Activated CD8-positive, alpha-beta T cell treated with anti-CD3 and anti-CD28 coated beads for 36 hours (primary cell): Measurements from ENCODE around the gene CACNA2D3. TPM values are rescaled to one million over a fixed set of nuclear protein-coding genes. Genes with fewer than 3 reads are reported as not detected.

ENCODE experiments used
- ATAC-seq: fragments of 200-7000 bp; cut with Tn5 transposase; one replicate; pipeline ENCODE4 v1.10.0; 2021; ENCODE audit warnings: mild to moderate bottlenecking, moderate library complexity
- CTCF ChIA-PET: fragments of 350-600 bp; sonication (Branson Sonifier 250); formaldehyde crosslinking; loops from one replicate; lab custom pipeline; 2021; ENCODE audit warnings: antibody characterized with exemption; lab: Charles Lee
- POLR2A ChIA-PET: fragments of 350-600 bp; sonication (Branson Sonifier 250); formaldehyde crosslinking; loops from one replicate; lab custom pipeline; 2021; ENCODE audit warnings: antibody characterized with exemption; lab: Charles Lee
- DNase-seq: peaks from one replicate; pipeline ENCODE4 v3.0.0-alpha.2; 2020
- H3K27ac Mint-ChIP-seq: one replicate; pipeline ENCODE4 v1.8.0; 2021; ENCODE audit warnings: mild to moderate bottlenecking, mixed read lengths
- H3K27me3 Mint-ChIP-seq: one replicate; pipeline ENCODE4 v1.8.0; 2021; ENCODE audit warnings: mixed read lengths
- H3K36me3 Mint-ChIP-seq: one replicate; pipeline ENCODE4 v1.8.0; 2021; ENCODE audit warnings: low read depth, mixed read lengths
- H3K4me1 Mint-ChIP-seq: one replicate; pipeline ENCODE4 v1.8.0; 2021; ENCODE audit warnings: low read depth, mixed read lengths
- H3K4me3 Mint-ChIP-seq: one replicate; pipeline ENCODE4 v1.8.0; 2021; ENCODE audit warnings: mild to moderate bottlenecking, moderate library complexity, mixed read lengths
- H3K9me3 Mint-ChIP-seq: one replicate; pipeline ENCODE4 v1.8.0; 2021; ENCODE audit warnings: mixed read lengths
- intact Hi-C: fragments of 100-400 bp; cut with micrococcal nuclease; formaldehyde crosslinking; loops from one replicate; pipeline ENCODE4 v1.10.0; 2022
- total RNA-seq, 2 experiments: library from RNA; stranded (reverse); gene quantifications; one replicate each; pipeline ENCODE4 v1.2.3, GENCODE V29; 2021
- TF ChIP-seq, protein P1 (sequence below): fragments of 200-600 bp; IDR thresholded peaks from one replicate; pipeline ENCODE4 v1.8.0; 2022; ENCODE audit warnings: antibody characterized with exemption, mild to moderate bottlenecking

The CACNA2D3 gene
- total RNA-seq, 2 experiments from 2014 or later = not detected

DNA sequence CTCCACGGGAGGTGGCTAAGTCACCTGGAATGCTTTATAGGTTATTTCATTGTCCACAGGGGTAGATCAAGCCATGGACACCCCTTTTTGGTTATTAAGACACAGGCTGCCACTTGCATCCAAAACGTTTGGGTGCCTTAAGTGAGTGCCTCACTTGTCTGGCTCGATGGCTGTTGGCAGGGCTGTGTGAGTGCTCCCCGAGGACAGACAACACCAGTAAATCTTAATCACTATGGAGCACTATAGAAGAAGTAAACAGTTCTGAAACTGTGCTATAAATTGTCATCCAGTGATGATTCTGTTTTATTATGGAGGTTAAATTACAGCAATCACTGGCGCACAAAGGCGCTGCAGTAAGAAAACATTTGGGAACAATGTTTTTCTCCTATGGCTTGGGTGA is 215.5 kb downstream of the CACNA2D3 start:
- no peaks in the 10 kb centered on the region for H3K4me1 Mint-ChIP-seq
- ChIA-PET POLR2A (no interaction called here), CTCF (no interaction called here)
- H3K4me3 Mint-ChIP-seq = no peak overlapping the region
- ATAC-seq (no peak), DNase-seq (no peak)
- no peak overlapping the region for H3K27ac Mint-ChIP-seq
- no peaks in the 10 kb centered on the region for H3K36me3 Mint-ChIP-seq
- TF ChIP-seq, protein P1, sequence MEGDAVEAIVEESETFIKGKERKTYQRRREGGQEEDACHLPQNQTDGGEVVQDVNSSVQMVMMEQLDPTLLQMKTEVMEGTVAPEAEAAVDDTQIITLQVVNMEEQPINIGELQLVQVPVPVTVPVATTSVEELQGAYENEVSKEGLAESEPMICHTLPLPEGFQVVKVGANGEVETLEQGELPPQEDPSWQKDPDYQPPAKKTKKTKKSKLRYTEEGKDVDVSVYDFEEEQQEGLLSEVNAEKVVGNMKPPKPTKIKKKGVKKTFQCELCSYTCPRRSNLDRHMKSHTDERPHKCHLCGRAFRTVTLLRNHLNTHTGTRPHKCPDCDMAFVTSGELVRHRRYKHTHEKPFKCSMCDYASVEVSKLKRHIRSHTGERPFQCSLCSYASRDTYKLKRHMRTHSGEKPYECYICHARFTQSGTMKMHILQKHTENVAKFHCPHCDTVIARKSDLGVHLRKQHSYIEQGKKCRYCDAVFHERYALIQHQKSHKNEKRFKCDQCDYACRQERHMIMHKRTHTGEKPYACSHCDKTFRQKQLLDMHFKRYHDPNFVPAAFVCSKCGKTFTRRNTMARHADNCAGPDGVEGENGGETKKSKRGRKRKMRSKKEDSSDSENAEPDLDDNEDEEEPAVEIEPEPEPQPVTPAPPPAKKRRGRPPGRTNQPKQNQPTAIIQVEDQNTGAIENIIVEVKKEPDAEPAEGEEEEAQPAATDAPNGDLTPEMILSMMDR = no peak
- peaks cover 6% of the 10 kb centered on the region for H3K27me3 Mint-ChIP-seq
- H3K9me3 Mint-ChIP-seq = no peaks in the 10 kb centered on the region
- intact Hi-C loops = no loop called here

DNA sequence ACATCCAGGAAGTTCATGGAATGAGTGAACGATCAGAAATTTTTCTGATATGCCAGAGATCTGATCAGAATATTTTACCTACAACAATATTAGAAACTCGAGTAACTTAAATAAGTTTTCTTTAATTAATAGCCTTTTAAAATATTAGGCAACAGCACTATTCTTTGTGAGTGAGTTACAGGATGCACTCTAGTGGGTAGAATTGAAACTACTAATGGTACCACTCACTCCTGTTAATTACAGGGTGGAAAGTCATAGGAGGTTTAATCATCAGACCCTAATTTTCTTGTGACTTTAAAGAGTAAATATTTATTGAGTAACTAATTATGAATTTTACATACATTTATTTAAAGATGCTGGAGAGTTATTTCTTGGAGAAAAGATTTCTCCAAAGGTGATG is 217.3 kb downstream of the CACNA2D3 start:
- Mint-ChIP-seq H3K27ac (no peak overlapping the region), H3K27me3 (peaks cover 8% of the 10 kb centered on the region), H3K4me3 (no peak overlapping the region), H3K4me1 (no peaks in the 10 kb centered on the region), H3K36me3 (no peaks in the 10 kb centered on the region), H3K9me3 (no peaks in the 10 kb centered on the region)
- ATAC-seq (no peak), DNase-seq (no peak)
- ChIA-PET POLR2A (no interaction called here), CTCF (no interaction called here)
- TF ChIP-seq, protein P1 = no peak
- intact Hi-C loops = no loop called here

DNA sequence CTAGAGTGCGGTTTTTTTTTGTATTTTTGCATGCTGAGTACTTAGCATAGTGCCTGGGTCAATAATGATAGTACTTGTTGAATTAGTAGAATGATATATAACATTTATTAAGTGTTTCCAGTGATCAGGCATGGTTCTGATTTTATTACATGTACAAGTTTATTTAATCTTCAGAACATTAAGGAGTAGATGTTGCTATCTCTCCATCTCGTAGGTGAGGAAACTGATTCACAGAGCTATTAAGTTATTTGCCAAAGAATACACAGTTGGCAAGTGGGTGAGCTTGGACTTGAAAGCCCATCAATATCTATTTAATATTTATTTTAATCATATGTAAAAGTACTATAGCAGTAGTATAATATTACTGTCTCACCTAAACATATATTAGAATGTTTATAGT is 219.5 kb downstream of the CACNA2D3 start:
- POLR2A ChIA-PET = no interaction called here
- intact Hi-C loops = no loop called here
- Mint-ChIP-seq H3K9me3 (no peaks in the 10 kb centered on the region), H3K36me3 (no peaks in the 10 kb centered on the region), H3K4me1 (no peaks in the 10 kb centered on the region), H3K27me3 (peaks cover 8% of the 10 kb centered on the region), H3K27ac (no peak overlapping the region), H3K4me3 (no peak overlapping the region)
- CTCF ChIA-PET = no interaction called here
- ATAC-seq = no peak
- TF ChIP-seq, protein P1 = no peak
- DNase-seq = no peak

DNA sequence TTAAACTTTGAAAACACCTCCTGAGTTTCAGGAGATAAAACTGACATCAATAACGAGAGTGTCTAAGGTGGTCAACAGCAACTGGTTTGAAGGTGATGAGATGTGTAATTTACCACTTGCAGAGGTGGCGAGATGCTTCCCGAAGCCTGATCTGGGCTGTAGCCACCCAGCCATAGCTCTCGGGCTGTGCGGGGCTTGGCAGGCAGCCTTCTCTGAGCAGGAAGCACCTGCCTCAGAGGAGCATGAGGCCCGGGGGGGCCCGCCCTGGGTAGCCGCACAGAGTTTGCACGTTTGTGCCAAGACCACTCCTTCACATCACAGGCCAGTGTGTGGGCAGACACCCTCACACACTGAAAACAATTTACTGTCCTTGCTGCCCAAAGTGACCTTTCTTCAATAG is 220.3 kb downstream of the CACNA2D3 start:
- no peak for DNase-seq
- Mint-ChIP-seq H3K27me3 (peaks cover 8% of the 10 kb centered on the region), H3K4me1 (no peaks in the 10 kb centered on the region), H3K9me3 (no peaks in the 10 kb centered on the region), H3K27ac (no peak overlapping the region), H3K36me3 (no peaks in the 10 kb centered on the region), H3K4me3 (no peak overlapping the region)
- intact Hi-C loops = no loop called here
- ChIA-PET CTCF (no interaction called here), POLR2A (no interaction called here)
- no peak for ATAC-seq
- TF ChIP-seq, protein P1 = no peak

DNA sequence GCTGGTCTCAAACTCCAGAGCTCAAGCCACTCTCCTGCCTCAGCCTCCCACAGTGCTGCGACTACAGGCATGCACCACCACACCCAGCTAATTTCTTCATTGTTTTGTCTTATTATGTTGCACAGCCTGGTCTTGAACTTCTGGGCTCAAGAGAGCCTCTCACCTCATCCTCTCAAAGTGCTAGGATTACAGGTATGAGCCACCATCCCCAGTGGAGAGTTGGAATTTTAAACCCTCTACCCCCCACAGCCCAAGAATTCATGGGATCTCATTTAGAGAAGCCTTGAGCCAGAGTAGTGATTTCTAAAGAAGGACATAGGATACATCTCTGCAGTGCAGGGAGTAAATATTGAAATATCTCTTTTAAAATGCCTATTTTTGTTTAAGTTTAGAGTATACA is 221.1 kb downstream of the CACNA2D3 start:
- TF ChIP-seq, protein P1 = no peak
- ChIA-PET CTCF (no interaction called here), POLR2A (no interaction called here)
- H3K27ac Mint-ChIP-seq = no peak overlapping the region
- H3K4me1 Mint-ChIP-seq = no peaks in the 10 kb centered on the region
- no peak overlapping the region for H3K4me3 Mint-ChIP-seq
- H3K27me3 Mint-ChIP-seq = peaks cover 8% of the 10 kb centered on the region
- no peaks in the 10 kb centered on the region for H3K36me3 Mint-ChIP-seq
- no peaks in the 10 kb centered on the region for H3K9me3 Mint-ChIP-seq
- intact Hi-C loops = no loop called here
- no peak for ATAC-seq
- DNase-seq = no peak
